ENCODE results near the gene FZR1. TPM values are rescaled to one million over a fixed set of nuclear protein-coding genes. Genes with fewer than 3 reads are reported as not detected.

The FZR1 gene
- total RNA-seq, 2 donors from 2014 or later, result 56.7 to 65.1 TPM

DNA sequence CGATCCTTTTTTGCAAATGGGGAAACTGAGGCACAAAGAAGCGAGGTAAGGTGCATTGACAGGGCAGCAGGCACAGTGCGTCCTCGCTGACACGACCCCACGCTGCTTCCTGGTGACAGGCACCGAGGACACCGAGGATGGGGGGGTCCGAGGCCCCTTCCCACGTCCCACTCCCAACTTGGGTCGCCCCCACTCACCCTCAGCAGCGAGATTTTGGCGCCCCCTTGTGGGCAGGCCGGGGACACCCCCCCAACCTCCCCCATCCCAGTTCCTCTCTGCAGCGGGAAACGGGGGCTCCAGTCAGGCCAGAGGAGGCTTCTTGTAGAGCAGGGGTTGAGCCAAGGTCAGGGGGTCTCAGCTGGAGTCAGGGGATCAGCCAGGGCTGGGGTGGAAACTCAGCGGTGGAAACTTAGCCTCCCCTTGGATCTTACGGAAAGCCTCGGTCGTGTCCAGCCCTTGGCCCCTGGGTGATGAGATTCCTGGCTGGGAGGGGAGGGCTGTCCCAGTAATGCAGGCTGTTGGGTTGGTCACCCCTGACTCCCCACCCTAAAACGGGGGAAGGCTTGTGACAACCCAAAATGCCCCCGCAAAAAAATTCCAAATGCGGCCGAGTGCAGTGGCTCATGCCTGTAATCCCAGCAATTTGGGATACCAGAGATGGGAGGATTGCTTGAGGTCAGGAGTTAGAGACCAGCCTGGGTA is 34.0 kb upstream of the FZR1 start:
- Mint-ChIP-seq H3K27me3 (ENCODE audit: insufficient read depth) (peaks cover 29% of the 10 kb centered on the region), H3K4me1 (no peaks in the 10 kb centered on the region), H3K36me3 (ENCODE audit: low read depth) (no peaks in the 10 kb centered on the region), H3K4me3 (no peak overlapping the region), H3K9me3 (peaks cover 12% of the 10 kb centered on the region), H3K27ac (no peak overlapping the region)
- peak; percentile 90 for TF ChIP-seq CTCF (conservative IDR thresholded peaks at IDR 0.05)
- Histone ChIP-seq H3K36me3 (ENCODE audit: control insufficient read depth, insufficient read depth, low read length) (no peaks in the 10 kb centered on the region), H3K9ac (ENCODE audit: extremely low read depth, low read length, poor library complexity, severe bottlenecking) (no peak overlapping the region), H3K27me3 (ENCODE audit: control insufficient read depth, insufficient read depth, low read length, poor library complexity, severe bottlenecking) (peaks cover 21% of the 10 kb centered on the region), H3K9me3 (ENCODE audit: control insufficient read depth, low read length) (no peaks in the 10 kb centered on the region), H3K4me3 (ENCODE audit: low read length) (no peak overlapping the region), H3K27ac (ENCODE audit: low read depth, low read length) (no peak overlapping the region), H3K4me1 (ENCODE audit: control insufficient read depth, insufficient read depth, low read length) (no peaks in the 10 kb centered on the region)
- 45 to 61% methylated on average over 7 to 20 of the region's 24 CpGs for WGBS, 2 experiments (ENCODE audit: insufficient coverage in 1 of 2, insufficient read length in 1 of 2)
- peak; percentile 80 for DNase-seq

GRCh38 chr19:3474010-3474409 is 32.1 kb upstream of the FZR1 start:
- H3K4me3 Mint-ChIP-seq, result no peak overlapping the region
- H3K27me3 ChIP-seq (ENCODE audit: control insufficient read depth, insufficient read depth, low read length, poor library complexity, severe bottlenecking), result peaks cover 21% of the 10 kb centered on the region

GRCh38 chr19:3474614-3475013 is 31.5 kb upstream of the FZR1 start:
- no peaks in the 10 kb centered on the region for H3K4me1 Mint-ChIP-seq
- no peak overlapping the region for H3K4me3 Mint-ChIP-seq
- Histone ChIP-seq H3K4me1 (ENCODE audit: control insufficient read depth, insufficient read depth, low read length) (no peaks in the 10 kb centered on the region), H3K9me3 (ENCODE audit: control insufficient read depth, low read length) (no peaks in the 10 kb centered on the region), H3K27ac (ENCODE audit: low read depth, low read length) (no peak overlapping the region), H3K36me3 (ENCODE audit: control insufficient read depth, insufficient read depth, low read length) (no peaks in the 10 kb centered on the region), H3K27me3 (ENCODE audit: control insufficient read depth, insufficient read depth, low read length, poor library complexity, severe bottlenecking) (peaks cover 17% of the 10 kb centered on the region), H3K4me3 (ENCODE audit: low read length) (no peak overlapping the region), H3K9ac (ENCODE audit: extremely low read depth, low read length, poor library complexity, severe bottlenecking) (no peak overlapping the region)
- no peak for DNase-seq
- no peaks in the 10 kb centered on the region for H3K36me3 Mint-ChIP-seq (ENCODE audit: low read depth)
- H3K27ac Mint-ChIP-seq, result no peak overlapping the region
- no peak for TF ChIP-seq CTCF (conservative IDR thresholded peaks at IDR 0.05)
- H3K9me3 Mint-ChIP-seq, result no peaks in the 10 kb centered on the region
- WGBS, 2 experiments (ENCODE audit: insufficient coverage in 1 of 2, insufficient read length in 1 of 2), result 70 to 80% methylated on average over 2 of the region's 2 CpGs
- peaks cover 19% of the 10 kb centered on the region for H3K27me3 Mint-ChIP-seq (ENCODE audit: insufficient read depth)

More at GRCh38 chr19:3474010-3474409, 32.1 kb upstream of the FZR1 start:
- Mint-ChIP-seq H3K27me3 (ENCODE audit: insufficient read depth) (peaks cover 25% of the 10 kb centered on the region), H3K4me1 (no peaks in the 10 kb centered on the region), H3K9me3 (peaks cover 3% of the 10 kb centered on the region), H3K27ac (no peak overlapping the region), H3K36me3 (ENCODE audit: low read depth) (no peaks in the 10 kb centered on the region)
- no peaks in the 10 kb centered on the region for H3K4me1 ChIP-seq (ENCODE audit: control insufficient read depth, insufficient read depth, low read length)
- no peaks in the 10 kb centered on the region for H3K9me3 ChIP-seq (ENCODE audit: control insufficient read depth, low read length)
- TF ChIP-seq CTCF (conservative IDR thresholded peaks at IDR 0.05), result no peak
- no peaks in the 10 kb centered on the region for H3K36me3 ChIP-seq (ENCODE audit: control insufficient read depth, insufficient read depth, low read length)
- H3K9ac ChIP-seq (ENCODE audit: extremely low read depth, low read length, poor library complexity, severe bottlenecking), result no peak overlapping the region
- 82 to 93% methylated on average over 7 to 8 of the region's 8 CpGs for WGBS, 2 experiments (ENCODE audit: insufficient coverage in 1 of 2, insufficient read length in 1 of 2)
- no peak for DNase-seq
- no peak overlapping the region for H3K27ac ChIP-seq (ENCODE audit: low read depth, low read length)
- H3K4me3 ChIP-seq (ENCODE audit: low read length), result no peak overlapping the region
